Fibroblast of peridontal ligament (primary cell): Measurements from ENCODE around the gene PHF21B.
"Not testable (repeated sequence)": the region's sequence is repeated elsewhere in the genome, so short reads cannot be mapped to it uniquely, and the experiment has no call there.

Source experiments
- DNase-seq: peaks from one replicate; pipeline ENCODE4 v3.0.0-alpha.2; 2010; ENCODE audit errors: extremely low read depth

PHF21B gene

DNA sequence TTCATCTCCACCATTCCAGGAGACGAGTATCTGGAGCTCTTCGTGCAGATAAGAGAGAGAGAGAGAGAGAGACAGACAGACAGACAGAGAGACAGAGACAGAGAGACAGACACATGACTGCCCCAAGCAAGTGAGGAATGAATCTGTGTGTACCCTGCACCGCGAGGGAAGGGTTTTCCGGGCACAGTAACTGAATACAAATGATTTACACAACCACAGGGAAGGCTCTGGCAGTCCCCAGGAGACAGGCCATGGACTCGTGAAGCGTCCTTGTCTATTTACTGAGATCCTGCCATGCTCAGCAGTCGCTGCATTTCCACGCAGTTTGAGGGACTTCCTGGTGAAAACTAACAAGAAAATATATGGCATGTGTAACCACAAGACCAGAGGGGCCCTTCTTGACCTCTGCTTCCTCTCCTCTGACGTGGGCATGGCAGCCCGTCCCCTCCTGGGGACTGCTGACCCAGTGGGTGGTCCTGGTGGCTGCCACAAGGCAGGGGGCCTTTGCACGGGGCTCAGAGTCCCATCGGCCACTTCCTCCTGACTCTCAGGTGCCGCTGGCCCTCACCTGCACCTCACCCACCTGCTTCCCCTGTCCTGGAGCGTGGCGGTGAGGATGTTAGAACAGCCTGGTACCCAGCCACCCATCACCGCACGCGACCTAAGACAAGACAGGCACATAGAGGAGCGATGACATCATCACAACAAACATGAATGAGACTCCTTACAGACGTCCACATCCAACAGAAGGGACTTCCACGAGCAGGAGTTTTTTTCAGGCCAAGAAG, 75.9 kb downstream of the PHF21B start:
- no peak for DNase-seq

DNA sequence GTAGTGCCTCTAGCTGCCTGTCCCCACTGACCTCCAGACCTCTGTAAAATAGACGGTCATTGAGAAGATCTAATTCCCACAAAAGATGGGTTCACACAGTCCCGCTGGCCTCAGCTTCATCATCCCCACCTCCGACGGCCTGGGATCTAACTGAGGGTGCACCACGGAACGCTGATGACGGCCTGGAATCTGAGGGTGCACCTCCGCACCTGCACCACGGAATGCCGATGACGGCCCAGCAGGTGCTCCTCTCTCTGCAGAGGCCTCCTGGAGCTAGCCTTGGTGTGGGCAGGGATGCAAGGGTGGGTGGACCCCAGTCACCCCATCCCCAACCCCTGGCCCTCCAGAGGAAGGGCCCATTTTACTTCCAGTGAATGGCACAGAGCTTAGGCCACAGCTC, 77.3 kb downstream of the PHF21B start:
- DNase-seq = no peak

DNA sequence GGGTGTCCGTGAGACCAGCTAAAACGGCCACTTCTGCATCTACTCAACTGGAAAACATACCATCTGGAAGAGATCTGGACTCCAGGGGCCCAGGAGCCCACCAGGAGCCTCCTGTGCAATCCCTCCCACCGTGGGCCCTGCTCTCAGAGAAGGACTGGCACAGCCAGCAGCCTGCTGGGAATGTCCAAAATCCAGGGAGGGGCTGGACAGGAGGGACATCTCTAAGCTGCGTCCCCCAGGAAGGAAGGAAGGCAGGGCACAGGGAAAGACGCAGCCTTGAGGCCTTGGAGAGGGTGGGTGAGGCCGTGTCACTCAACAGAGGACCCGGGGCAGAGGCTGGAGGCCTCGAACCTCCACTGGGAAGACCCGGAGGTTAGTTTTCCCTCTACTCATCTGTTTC, 78.0 kb downstream of the PHF21B start:
- DNase-seq = no peak

DNA sequence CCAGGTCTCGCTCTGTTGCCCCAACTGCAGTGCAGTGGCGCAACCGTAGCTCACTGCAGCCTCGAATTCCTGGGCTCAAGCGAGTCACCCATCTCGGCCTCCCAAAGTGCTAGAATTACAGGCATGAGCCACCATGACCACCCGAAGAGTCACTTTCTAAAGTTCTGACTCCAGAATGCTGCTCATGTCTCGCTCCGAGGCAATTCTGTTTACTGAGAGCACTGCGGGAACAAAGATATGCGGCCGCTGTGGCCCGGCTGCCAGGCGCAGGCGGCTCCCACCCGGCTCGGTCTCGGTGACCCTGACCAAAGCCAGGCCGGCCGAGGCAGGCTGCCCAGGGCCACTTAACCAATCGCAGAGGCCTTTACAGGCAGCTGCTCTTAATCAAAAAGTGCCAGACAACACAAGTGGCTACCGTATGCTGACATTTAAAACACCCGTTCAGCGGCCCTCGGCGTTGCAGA, 78.7 kb downstream of the PHF21B start:
- peak; percentile 12 for DNase-seq

DNA sequence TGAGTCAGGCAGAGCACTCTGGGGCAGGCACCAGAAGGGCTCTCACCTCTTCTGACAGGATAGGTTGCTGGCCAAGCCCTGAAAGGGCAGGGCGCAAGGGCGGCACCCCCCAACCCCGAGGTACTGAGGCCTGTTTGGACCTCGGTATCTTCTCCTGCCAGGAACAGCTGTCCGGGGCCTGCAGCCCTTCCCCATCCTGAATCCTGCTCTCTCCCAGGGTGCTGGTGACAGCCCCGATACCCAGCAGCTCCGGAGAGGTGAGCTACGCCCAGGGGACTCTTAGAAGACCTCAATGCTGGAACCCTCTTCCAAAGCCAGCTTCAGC, 79.1 kb downstream of the PHF21B start:
- DNase-seq = no peak

DNA sequence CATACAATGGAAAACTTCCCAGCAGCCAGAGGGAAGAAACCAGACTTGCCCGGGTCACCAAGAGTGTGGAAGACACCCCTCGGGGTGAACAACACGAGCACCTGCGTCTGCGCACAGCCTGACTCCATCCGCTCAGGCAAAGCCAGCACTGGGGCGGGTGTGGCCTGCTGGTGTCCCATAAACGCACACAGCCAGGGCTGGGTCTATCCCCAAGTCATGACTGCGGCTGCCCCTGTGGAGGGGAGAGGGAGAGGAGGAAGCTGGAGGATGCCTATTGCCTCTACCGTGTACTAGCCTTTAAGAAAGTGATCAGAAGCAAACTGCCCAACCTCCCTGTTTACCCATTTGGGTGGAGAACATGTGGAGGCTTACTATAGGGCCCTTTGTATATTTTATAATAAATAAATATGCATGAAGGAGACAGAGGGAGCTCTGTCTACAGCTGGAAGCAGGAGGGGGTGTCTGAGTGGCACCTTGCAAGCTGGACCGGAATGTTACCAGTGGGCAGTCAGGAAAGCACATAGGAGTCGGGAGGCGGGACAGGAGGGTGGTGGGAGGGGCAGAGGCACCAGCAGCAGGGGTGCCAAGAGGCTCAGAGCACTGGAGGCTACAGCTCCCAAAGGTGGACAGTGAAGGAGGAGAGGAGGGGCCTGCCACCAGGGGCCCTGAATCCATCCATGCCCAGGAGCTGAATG, 79.6 kb downstream of the PHF21B start:
- DNase-seq = no peak

DNA sequence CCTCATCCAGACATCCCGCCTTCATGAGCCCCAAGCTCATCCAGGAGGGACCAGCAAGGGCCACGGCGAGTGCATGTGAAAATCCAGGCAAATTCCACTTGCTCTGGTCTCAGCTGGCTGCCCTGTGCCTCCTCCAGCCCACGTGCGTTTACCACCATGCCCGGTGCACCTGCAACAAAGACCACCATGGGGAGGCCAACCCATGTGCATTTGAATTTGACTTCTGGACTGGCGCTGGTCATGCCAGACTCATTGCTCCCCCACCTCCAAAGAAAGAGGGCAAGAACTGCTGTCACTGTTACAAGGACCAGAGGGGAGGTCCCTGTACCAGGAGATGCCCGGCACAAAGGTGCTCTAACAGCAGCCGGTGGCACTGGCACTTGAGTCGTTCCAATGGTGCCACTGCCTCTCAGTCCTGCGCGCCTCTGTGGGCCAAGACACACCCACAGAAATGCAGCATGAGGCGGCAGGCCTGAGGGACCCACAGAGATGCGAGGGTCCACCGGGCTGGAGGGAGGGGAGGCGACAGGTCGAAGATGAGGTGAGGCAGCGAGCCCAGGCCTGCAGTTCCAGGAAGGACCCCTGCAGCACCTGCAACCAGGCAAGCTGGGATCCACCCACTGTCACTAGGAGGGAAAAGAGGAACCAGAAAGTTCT, 80.3 kb downstream of the PHF21B start:
- no peak for DNase-seq

DNA sequence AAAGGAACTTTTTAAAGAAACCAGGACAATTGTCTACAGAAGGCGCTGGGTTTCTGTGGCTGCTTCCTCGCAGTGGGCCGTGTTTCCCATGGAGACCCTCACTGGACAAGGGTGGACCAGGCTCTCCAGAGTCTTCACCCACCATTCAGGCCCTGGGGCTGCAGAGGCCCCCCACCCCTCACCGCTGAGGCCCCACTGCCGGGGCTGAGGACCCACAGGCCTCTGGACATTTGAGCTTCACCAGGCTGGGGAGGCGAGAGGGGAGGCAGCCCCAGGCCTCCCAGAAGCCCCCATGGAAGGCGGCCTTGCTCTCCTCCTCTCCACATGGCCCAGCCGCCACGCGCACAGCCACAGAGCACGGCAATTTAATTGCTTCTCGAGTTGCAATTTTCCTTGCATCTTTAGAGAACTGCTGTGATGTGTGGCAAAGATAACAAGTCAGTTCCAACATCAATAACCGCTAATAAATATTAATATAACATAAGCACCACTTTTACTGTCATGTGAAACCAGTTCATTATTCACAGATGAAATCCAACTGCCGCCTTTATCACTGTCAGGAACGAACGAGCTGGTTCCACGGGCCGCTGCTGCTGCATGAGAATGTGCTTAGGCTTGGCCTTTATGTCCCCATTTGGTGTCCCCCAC, 81.0 kb downstream of the PHF21B start:
- DNase-seq = no peak

DNA sequence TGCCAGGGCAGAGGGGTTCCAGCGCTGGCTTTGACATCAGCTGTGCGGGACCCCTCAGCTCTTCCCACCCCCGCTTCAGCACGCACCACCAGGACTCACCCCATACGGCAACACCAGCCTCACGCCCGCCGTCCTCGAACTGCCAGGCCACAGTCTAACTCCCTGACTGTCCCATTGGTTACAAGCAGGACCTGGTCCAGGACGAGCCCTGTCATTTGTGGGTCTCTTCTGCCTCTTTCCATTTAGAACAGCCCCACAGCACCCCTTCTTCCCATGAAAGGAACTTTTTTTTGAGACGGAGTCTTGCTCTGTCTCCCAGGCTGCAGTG, 81.7 kb downstream of the PHF21B start:
- no peak for DNase-seq

DNA sequence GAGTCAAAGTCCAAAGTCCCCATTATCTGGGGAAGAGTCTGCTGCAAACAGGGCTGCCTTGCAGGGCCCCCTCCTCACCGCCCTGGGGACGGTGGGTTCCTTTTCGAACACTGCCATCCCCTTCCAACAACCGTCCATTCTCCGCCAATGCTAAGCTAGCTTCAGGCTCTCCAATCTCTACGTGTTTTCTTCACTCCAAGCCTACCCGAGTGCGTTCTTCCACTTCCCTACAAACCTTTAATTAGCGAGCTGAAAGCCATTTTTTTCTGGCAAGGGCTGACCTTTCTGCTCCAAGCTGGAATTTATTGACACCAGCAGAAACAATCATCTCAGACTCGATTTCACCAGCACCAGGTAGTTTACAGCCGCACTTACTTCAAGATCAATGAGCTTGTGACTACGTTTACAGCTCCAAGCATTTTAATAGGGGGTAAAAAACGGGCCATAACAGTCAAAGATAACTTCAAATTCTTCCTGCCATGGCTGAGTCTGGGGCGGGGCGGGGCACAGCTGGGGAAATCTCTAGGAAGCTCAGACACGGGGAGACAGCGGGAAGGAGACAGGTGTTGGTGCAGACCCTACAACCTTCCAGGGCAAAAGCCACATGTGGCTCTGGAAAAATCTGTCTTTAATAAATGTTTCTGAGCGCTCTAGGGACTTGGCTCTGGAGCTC, 82.2 kb downstream of the PHF21B start:
- DNase-seq = no peak

DNA sequence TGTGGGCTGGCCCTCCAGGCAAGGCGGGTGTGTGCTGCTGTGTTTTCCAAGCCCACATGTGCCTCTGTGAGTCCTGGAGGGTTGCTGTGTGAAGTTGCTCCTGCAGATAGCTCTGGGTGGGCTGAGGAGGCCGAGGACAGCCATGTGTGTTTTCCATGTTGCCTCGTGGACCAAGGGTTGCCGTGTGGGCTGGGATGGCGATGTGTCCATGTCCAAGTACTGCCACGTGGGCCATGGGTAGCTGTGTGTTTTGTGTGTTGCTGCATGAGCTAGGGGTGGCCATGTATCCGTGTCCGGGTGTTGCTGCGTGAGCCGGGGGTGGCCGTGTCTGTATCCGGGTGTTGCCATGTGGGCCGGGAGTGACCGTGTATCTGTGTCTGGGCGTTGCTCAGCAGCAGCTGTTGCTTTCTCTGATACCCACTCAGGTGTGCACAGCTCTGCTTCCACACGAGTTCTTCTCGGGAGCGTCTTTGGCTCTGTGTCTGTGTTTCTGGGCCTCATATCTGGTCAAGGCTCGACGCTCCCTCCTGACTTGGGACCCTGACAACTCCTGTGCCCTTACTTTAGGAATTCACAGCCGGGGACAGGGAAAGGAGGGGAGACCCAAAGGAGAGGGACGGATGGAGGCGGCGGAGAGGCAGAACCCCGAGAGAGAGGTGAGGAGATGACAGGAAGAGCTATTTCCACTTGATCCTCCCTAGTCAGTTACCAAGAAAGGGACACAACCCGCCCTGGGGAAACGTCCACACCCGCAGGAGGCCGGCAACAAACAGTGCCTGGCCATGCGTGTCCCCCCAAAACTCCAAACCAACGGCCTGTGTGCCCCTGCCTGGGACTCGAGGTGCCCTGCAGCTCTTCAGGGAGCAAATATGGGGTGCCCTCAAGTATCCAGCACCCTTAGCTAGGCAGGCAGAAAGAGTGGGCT, 83.1 kb downstream of the PHF21B start:
- no peak for DNase-seq

DNA sequence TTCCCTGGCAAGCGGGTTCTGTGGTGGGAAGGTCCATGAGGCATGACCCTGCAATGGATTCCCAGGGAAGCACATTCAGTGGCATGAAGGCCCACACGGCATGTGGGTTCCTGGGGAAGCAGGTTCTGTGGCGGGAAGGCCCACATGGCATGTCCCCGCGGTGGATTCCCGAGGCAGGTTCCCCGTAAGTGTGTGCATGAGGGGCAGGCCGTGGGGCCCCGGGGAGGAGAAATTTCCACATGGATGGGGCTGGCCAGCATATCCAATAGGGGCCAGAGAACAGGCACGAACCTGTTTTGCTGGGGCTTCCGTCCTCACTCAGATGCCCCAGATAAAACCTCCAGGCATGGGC, 83.7 kb downstream of the PHF21B start:
- no peak for DNase-seq

DNA sequence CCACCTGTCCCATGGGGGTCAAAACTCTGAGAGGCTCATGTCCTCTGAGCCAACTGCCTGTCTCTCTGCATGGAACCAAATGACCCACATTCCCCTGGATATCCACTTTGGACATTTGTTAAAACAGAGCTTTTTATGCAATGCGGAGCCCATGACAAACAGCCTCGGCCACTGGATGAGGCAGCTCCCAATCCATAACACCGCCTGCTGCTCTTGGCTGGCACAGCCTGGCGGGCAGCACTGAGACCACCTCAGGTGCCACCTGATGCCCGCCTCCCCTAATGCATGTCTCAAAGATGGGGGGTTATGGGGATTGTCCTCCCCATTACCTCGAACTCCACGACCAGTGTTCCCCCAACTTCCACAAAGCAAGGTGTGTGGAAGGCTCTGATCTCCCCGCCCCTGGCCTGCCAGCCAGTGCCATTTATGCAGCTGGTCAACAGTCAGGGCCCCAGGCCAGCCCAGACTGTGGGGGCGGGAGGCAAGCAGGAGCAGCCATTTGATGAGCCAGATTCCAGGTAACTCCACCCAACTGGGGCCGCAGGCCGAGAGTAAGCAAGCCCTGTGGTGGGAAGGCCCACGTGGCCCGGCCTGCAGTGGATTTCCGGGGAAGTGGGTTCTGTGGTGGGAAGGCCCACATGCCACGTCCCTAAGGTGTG, 84.2 kb downstream of the PHF21B start:
- DNase-seq = no peak

DNA sequence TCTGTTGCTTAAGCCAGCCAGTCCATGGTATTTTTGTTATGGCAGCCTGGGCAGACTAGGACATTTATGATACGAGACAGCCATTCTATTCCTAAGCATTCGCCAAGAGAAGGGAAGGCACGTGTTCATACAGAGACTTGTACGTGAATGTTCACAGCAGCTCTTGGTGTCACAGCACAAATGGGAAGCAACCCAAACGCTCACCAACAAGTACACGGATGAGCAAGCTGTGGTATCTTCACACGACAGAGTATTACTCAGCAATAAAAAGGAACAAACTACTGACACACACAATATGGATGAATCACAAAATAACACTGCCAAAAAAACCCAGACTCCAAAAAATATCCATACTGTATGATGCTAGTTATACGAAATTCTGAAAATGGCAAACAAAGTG, 85.1 kb downstream of the PHF21B start:
- DNase-seq = no peak

DNA sequence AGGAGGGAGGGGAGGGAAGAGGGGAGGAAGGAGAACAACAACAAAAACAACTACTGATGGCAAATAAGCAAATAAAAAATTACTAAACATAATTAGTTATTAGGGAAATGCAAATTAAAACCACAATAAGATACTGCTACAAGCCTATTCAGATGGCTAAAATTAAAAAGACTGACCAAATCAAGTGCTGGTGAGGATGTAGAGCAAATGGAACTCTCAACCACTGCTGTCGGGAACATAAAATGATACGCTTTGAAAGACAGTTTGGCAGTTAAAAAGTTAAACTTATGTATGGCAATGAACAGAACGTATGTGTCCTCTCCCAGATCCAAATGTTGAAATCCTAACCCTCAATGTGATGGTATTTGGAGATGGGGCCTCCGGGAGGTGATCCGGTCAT, 85.7 kb downstream of the PHF21B start:
- no peak for DNase-seq

DNA sequence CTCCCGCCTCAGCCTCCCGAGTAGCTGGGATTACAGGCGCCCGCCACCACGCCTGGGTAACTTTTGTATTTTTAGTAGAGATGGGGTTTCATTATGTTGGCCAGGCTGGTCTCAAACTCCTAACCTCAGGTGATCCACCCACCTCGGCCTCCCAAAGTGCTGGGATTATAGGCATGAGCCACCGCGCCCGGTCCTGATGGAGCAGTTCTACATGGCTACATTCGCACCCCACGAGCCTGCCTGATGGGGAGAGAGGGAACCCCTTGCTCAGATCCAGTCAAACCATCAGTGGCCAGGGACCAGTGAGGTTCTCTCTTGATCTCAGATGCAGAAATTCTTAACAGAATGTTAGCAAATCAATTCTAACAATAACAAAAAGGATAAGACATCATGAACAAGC, 88.0 kb downstream of the PHF21B start:
- not testable (repeated sequence) for DNase-seq

DNA sequence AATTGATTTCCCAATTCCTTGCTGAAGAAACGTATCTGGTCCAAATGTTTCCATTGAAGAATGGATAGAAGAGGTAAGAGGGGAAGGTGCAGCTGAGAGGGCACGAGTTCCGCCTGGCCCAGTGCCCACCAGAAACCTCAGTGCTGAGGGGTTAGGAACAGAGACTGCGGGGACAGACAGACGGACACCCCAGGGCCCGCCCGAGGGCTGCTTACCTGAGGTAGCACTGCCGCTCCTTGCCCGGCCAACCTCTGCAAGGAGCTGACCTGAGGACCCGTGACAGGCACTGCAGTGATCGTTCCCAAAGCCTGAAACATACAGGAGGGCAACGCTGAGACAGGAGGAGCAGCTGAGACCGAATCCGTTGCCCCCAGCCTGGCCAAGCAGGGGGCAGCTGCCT, 89.6 kb downstream of the PHF21B start:
- no peak for DNase-seq

DNA sequence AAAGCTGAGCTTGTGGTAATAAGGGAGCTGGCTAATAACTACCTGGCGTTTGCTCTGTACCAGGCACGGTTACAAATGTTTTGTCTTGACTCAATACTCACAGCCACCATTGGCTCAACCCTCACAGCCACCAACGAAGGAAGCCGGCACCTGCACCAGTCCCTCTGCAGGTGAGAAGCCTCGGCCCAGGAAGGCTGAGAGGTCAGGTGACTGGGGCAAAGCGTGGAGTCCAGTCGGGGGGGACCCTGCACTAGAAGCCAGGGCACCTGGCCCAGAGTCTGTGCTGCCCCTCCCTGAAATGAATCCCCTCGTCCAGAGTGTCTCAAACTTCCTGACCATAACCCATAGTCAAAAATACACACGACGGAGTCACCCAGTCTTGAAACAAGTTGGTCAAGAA, 90.1 kb downstream of the PHF21B start:
- no peak for DNase-seq

DNA sequence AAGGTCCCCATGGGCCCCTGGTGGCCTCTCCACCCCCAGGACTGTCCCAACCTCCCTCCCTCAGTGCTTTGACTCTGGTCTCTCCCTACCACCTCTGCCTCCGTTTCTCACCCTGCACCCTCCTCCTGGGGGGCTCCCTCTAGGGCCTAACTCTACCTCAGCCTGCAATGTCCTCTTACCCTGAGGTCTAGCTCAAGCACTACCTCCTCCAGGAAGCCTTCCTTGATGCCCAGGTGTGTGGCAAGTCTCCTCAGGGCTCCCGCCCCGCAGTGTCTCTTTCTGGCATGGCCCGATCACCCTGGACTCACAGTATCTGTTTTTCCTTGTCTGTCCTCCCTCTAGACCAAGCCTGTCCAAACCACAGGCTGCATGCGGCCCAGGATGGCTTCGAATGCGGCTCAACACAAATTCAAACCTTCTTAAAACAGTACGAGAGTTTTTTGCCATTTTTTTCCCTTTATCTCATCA, 90.8 kb downstream of the PHF21B start:
- DNase-seq = no peak

DNA sequence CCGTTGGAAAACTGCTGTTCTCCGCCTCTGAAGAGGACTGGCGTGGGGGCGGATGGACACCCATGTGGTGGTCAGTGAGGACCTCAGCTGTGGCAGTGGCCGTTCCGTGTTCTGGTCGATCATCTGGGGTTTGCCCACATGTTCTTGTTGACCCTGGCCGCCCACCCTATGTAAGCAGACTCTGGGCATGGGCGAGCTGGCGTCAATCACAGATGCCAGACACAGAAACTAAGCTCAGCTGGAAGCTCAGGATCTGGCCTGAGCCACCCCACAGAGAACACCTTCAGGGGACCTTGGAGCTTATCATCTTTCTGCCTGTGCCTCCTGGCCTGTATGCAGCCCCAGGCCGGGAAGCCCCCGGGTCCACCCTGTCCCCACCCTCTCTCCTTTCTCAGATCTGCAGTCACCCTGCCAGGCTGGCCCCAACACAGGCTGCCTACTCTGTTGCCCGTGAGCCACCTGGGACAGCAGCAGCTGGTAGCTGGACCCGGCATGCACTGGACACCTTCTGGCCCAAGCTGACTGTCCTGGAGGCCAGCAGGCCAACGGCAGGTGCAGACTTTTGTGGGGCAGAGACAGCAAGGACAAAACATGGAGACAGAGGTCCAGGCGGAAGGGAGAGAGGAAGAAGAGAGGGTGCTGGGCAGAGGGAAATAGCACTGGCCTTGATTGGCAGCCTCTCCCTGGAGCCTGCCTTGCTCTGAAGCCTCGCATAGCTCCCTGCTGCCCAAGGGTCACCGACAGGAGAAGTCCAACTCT, 91.5 kb downstream of the PHF21B start:
- DNase-seq = no peak
